ENCODE data around the gene MIEN1.

DNA sequence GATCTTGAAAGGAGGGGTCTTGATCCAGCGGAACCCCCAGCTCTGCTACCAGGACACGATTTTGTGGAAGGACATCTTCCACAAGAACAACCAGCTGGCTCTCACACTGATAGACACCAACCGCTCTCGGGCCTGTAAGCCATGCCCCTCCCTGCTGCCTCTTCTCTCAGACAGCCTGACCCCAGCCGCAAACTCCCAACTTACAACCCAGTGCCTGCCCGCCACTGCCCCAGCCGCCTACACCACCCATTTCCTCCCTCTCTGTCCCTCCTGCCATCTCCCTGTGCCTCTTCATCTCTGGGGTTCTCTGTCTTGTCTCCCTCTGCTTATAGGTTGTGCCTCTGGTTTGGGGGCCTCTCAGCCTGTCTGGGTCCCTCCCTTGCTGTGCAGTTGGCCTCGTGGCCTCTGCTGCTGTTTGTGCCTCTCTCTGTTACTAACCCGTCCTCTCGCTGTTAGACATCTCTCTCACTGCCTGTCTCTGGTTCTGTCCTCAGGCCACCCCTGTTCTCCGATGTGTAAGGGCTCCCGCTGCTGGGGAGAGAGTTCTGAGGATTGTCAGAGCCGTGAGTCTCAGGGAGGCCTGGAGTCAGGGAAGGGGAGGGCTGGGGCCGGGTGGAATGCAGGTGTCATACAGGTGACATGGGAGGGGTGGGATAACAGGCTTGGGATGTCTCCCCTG lies 20.9 kb downstream of the MIEN1 start:
- TF ChIP-seq POLR2A (IDR thresholded peaks at IDR 0.05; ENCODE audit: low read length) (no peak), GATA1 (IDR thresholded peaks at IDR 0.05; ENCODE audit: low read depth, low read length) (no peak)

All from erythroblast (primary cell).